Muscle layer of duodenum (tissue), 2 donors: ENCODE results near the gene GNL1.

Experiments used
- H3K27ac ChIP-seq: one replicate; pipeline ENCODE4 v1.7.0; 2013; ENCODE audit warnings: mild to moderate bottlenecking, low read length
- H3K27me3 ChIP-seq: one replicate; pipeline ENCODE4 v1.7.0; 2013; ENCODE audit warnings: low read depth, mild to moderate bottlenecking, control low read depth, low read length
- H3K36me3 ChIP-seq, 2 donors: one replicate each; pipeline ENCODE4 v1.7.0; 2013; ENCODE audit warnings: low read length in 2 of 2, control low read depth in 1 of 2, mild to moderate bottlenecking in 1 of 2; ENCODE audit not compliant: insufficient read depth in 2 of 2, control insufficient read depth in 1 of 2
- H3K4me1 ChIP-seq, 2 donors: one replicate each; pipeline ENCODE4 v1.7.0; 2013; ENCODE audit warnings: low read length in 2 of 2, mild to moderate bottlenecking in 2 of 2, control low read depth in 1 of 2, moderate library complexity in 1 of 2; ENCODE audit not compliant: insufficient read depth in 2 of 2, control insufficient read depth in 1 of 2
- H3K4me3 ChIP-seq, 2 donors: one replicate each; pipeline ENCODE4 v1.7.0; 2013; ENCODE audit warnings: low read length in 2 of 2, low read depth in 1 of 2, mild to moderate bottlenecking in 1 of 2
- H3K9me3 ChIP-seq, 2 donors: one replicate each; pipeline ENCODE4 v1.7.0; 2013; ENCODE audit warnings: low read length in 2 of 2, control low read depth in 1 of 2, mild to moderate bottlenecking in 1 of 2; ENCODE audit not compliant: control insufficient read depth in 1 of 2
- donor health status: healthy.

The GNL1 gene

GRCh38 chr6:30568245-30568644, 12.0 kb upstream of the GNL1 start:
- peaks cover 9 to 23% of the 10 kb centered on the region in 2 donors for H3K4me1 ChIP-seq
- no peaks in the 10 kb centered on the region for H3K27me3 ChIP-seq
- peaks cover under 1 to 2% of the 10 kb centered on the region in 2 donors for H3K36me3 ChIP-seq
- H3K9me3 ChIP-seq = no peaks in the 10 kb centered on the region
- H3K27ac ChIP-seq = no peak overlapping the region
- H3K4me3 ChIP-seq = no peak overlapping the region

- Histone ChIP-seq H3K27me3 (no peaks in the 10 kb centered on the region), H3K27ac (no peak overlapping the region), H3K9me3 (no peaks in the 10 kb centered on the region), H3K4me3 (no peak overlapping the region), H3K4me1 (peaks cover 3 to 7% of the 10 kb centered on the region in 2 donors), H3K36me3 (peaks cover 18% of the 10 kb centered on the region in 2 donors)
Observed at GRCh38 chr6:30565772-30566171, 9.5 kb upstream of the GNL1 start.

- Histone ChIP-seq H3K27me3 (no peaks in the 10 kb centered on the region), H3K4me1 (no peaks in the 10 kb centered on the region), H3K9me3 (no peaks in the 10 kb centered on the region), H3K36me3 (peaks cover 18% of the 10 kb centered on the region in 2 donors), H3K27ac (no peak overlapping the region), H3K4me3 (no peak overlapping the region)
Observed at GRCh38 chr6:30564114-30564513, 7.8 kb upstream of the GNL1 start.

GRCh38 chr6:30562470-30563425, 6.5 kb upstream of the GNL1 start:
- no peaks in the 10 kb centered on the region for H3K27me3 ChIP-seq
- peaks cover 18% of the 10 kb centered on the region in 2 donors for H3K36me3 ChIP-seq
- peaks cover 5 to 8% of the 10 kb centered on the region in 2 donors for H3K4me1 ChIP-seq
- H3K4me3 ChIP-seq = no peak overlapping the region
- no peak overlapping the region for H3K27ac ChIP-seq
- H3K9me3 ChIP-seq = no peaks in the 10 kb centered on the region

- Histone ChIP-seq H3K9me3 (no peaks in the 10 kb centered on the region), H3K27ac (no peak overlapping the region), H3K27me3 (no peaks in the 10 kb centered on the region), H3K4me1 (peaks cover 7 to 14% of the 10 kb centered on the region in 2 donors), H3K36me3 (peaks cover 18% of the 10 kb centered on the region in 2 donors), H3K4me3 (no peak overlapping the region)
Observed at GRCh38 chr6:30560930-30561329, 4.6 kb upstream of the GNL1 start.

GRCh38 chr6:30557683-30557981, 1.3 kb upstream of the GNL1 start:
- Histone ChIP-seq H3K36me3 (peaks cover 28% of the 10 kb centered on the region in 2 donors), H3K4me1 (peaks cover 7 to 14% of the 10 kb centered on the region in 2 donors), H3K27ac (peak overlapping the region; percentile 95), H3K27me3 (no peaks in the 10 kb centered on the region), H3K9me3 (no peaks in the 10 kb centered on the region), H3K4me3 (peak overlapping the region; percentile 99)

GRCh38 chr6:30556906-30557682, 805 bp upstream of the GNL1 start, which contains the start of gene PRR3:
TSS of gene PRR3 (plus strand) at chr6:30557295. CDS start at chr6:30557345, 50 bp downstream.
- Histone ChIP-seq H3K9me3 (no peaks in the 10 kb centered on the region), H3K4me1 (peaks cover 7 to 14% of the 10 kb centered on the region in 2 donors), H3K4me3 (peak within 1 kb of the TSS; percentile 99), H3K36me3 (peaks cover 28% of the 10 kb centered on the region in 2 donors), H3K27ac (peak within 1 kb of the TSS; percentile 95), H3K27me3 (no peaks in the 10 kb centered on the region)

GRCh38 chr6:30555816-30556065, 548 bp downstream of the GNL1 start:
- peak overlapping the region; percentile 95 for H3K27ac ChIP-seq
- no peaks in the 10 kb centered on the region for H3K27me3 ChIP-seq
- H3K36me3 ChIP-seq = peaks cover 27 to 35% of the 10 kb centered on the region in 2 donors
- peak overlapping the region; percentile 99 for H3K4me3 ChIP-seq
- H3K9me3 ChIP-seq = no peaks in the 10 kb centered on the region
- peaks cover 7 to 14% of the 10 kb centered on the region in 2 donors for H3K4me1 ChIP-seq

- Histone ChIP-seq H3K36me3 (peaks cover 30 to 40% of the 10 kb centered on the region in 2 donors), H3K4me1 (peaks cover 7 to 14% of the 10 kb centered on the region in 2 donors), H3K27me3 (no peaks in the 10 kb centered on the region), H3K27ac (peak overlapping the region; percentile 95), H3K9me3 (no peaks in the 10 kb centered on the region), H3K4me3 (peak overlapping the region; percentile 99)
Observed at GRCh38 chr6:30554962-30555815, 1.1 kb downstream of the GNL1 start.

- Histone ChIP-seq H3K9me3 (no peaks in the 10 kb centered on the region), H3K36me3 (peaks cover 32 to 45% of the 10 kb centered on the region in 2 donors), H3K27me3 (no peaks in the 10 kb centered on the region), H3K4me3 (peak overlapping the region; percentile 99), H3K4me1 (peaks cover 7 to 14% of the 10 kb centered on the region in 2 donors), H3K27ac (no peak overlapping the region)
Observed at GRCh38 chr6:30554404-30554803, 1.9 kb downstream of the GNL1 start.

- H3K4me3 ChIP-seq = no peak overlapping the region
- H3K27me3 ChIP-seq = no peaks in the 10 kb centered on the region
- H3K36me3 ChIP-seq = peaks cover 41 to 70% of the 10 kb centered on the region in 2 donors
- H3K4me1 ChIP-seq = peaks cover 0 to 4% of the 10 kb centered on the region in 2 donors
- no peaks in the 10 kb centered on the region for H3K9me3 ChIP-seq
- no peak overlapping the region for H3K27ac ChIP-seq
Observed at GRCh38 chr6:30548375-30548774, 7.9 kb downstream of the GNL1 start.
